HCEC 1CT (cell line): ENCODE data around the gene RPL36A.

Experiments used
- DNase-seq: peaks from one replicate; pipeline ENCODE4 v3.0.0-alpha.2; 2017

Gene RPL36A

DNA sequence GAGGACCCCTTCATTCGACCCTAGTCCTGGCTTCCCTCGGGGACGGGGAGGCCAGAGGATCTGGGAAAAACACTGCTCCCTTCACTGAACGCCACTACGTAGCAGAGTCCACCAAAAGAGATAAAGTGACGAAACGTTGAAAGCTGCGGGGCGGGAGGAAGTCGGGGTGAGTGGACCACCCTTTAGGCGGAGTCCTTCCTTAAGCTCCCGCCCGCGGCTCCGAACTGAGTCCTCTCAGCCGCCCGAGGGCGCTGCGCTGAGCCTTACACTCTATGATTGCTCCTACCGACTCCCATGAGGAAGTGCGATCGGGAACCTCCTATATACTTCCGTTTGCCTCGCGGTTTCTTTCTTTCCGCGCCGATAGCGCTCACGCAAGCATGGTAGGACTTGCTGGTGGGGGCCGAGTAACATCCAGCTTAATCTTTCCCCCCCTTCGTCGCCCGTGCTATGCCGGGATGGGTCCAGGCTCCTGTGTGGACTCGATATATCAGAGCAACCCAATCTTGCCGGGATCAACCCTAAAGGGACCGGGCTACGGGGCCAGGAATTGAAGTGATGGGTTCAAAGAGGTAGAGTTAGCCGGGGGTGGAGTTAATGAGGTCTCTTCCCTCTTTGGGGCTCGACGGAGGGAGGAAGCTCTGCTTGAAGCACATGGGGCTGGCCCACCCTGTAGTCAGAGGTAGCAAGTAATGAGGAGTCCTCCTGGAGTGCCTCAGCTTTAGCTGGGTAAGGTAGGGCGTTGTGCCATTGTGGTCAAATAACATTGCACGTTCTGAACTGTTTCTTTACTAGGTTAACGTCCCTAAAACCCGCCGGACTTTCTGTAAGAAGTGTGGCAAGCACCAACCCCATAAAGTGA, at the start of gene RPL36A:
Gene RPL36A, plus strand, starts transcription at position 348 of the 862 bp plus-strand sequence. Its CDS starts 33 bp downstream, at position 381.
- DNase-seq, result peak; percentile 86

DNA sequence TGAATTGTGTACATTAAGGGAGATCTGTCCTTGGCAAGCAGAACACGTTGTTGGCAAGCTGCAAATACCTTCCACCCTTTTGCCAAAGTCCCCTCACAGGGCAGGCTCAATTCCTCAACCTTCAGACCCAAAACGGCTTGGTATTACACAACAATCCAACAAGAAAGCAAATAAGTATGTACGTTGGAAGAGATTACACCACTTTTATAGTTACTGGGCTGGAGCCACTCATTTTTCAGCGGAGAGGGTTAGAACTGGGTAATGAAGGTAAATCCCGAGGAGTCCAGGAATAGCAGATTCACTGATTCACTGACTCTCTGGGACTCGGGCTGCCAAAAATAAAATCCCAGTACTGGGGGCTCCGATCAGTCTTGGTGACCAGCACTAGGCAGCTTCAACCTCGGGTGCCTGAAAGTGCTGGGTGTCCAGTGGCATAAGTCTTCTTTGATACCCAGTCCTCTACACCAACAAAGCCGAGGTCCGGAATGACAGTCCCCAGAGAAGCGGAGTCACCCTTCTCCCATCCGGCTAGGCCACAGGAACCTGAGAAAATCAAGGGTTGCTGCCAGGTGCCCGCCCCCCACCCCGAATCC, 42.9 kb upstream of the RPL36A start:
- peak; percentile 2 for DNase-seq

DNA sequence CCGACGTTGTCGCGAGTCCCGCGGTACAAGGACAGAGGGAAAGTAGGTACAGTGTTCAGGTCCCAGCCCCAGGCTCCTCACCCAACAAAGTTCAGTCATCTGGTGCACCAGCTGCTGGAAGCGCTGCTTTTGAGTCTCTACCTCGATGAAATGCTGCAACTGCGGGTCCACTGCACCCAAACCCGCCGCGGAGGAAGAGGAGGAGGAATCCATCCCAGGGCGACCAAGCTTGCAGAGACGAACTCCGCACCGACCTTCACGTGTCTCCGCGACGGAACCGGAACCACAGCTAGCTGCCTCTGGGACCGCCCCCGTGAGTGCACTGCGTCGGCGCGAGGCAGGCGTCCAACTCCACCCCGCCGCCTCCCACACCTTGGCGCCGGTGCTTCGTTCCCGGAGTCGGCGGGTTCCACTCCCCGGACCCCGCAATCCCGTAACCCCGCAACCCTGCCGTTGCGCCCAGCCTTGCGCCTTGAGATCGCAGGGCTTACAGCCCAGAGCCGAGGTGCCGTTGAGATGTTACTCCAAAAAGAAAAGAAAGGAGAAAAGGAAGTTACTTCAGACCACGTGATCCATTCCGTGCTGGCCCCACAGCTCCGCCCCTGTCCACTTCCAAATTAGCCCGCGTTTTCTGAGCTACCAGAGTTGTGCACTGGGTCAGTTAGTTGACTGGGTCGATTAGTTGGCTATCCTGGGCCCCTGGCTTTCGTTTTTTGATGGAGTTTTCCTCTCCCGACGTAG, 42.2 kb upstream of the RPL36A start, which contains the start of gene TIMM8A:
Gene TIMM8A, minus strand, starts transcription at position 291 of the 741 bp plus-strand sequence. Its CDS starts 78 bp downstream, at position 213.
- peak; percentile 64 for DNase-seq

DNA sequence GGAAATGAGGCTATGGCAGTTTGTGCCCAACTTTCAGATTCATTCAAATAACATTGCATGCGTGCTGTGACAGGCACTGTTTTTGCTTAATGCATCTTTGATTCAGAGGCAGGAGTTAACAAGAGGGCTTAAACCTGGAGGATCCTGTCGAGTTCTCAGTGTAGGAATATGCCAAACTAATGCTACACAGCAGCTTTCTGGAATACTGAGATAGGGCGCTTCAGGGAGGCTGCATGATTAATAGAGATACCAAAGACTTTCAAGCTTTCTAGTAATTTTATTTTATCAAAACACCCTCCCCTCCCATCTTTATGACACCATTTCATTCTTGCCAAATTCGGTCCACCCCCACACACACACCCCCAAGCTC, 41.6 kb upstream of the RPL36A start:
- no peak for DNase-seq

DNA sequence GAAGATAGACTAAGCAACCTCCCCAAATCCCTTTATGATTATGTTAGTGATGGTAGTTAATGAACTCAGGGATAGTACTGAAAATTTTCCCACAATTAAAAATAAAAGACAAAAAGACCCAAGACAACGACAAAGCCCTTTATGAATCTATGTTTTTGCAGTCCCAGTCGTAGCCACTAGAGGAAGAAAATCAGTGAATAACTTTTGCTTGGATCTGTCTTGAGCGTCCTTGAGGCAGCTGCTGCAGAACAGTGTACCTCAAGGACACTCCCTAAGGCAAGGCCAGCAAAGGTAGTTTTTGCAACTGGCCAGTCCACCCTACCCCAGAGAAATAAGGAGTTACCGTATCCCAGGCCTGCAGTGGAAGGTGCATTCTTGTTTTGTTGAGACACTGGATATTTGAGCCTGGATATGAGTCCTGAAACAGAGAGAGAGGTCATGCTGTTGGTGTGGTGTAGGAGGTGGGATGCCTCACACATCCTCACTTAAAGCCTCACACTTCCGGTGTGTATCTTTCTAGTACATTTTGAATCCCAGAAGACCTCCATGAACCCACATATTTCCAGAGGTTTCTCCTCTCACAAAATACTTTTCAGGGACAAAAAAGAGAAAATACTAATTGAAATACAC, 33.5 kb upstream of the RPL36A start:
- no peak for DNase-seq

DNA sequence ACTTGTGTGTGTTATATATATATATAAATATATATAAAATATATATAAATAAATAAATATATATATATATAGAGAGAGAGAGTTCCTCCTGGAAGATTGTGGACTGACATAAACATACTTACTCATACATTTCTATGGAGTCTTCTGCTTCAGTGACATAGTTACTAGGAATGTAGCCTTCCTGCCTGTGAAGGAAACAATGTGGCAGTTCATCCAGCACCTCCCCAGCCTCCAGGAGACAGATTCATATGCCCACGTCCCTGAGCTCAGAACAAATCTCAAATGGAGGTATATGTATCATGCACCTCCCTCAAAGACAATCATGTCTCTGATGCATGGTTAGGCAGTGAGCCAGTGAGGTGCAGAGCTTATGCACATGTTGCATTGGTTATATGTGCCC, 30.8 kb upstream of the RPL36A start:
- DNase-seq, result peak; percentile 15

DNA sequence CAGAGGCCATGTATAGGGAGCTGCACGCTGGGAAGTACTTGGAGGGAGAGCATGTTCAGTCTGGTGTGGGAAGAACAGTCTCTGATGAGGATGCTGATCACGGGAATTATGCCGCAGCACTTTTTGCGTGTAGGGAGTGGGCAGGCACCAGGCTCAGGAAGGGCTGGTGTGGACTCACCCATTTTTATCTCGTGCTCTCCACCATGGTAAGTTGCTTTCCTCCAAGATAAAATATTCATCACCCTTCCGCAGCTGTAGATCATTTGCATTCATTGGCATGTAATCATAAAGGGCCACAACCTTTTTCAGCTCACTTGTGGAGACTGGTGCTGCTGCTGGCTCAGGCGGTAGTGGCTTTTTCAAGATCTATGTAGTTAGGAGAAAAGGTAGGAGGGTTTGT, 30.4 kb upstream of the RPL36A start:
- DNase-seq, result no peak

DNA sequence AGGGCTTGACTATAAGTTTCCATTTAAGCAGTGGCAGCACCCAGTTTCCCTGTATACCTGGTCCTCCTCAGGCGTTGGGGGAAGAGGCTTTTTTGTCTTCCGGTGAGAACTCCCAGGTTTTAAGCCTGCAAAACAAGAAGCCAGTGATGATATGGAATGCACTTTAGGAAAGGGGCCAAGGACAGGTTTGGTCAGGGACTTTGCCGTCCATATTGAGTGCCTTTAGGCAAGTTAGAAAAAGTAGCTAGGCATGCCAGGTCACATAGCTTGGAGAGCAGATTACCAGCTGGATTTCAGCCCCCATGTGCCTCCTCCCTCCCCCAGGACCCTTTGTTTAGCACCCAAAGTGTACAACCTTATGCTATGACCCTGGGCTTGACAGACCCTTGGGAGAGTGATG, 28.7 kb upstream of the RPL36A start:
- no peak for DNase-seq

DNA sequence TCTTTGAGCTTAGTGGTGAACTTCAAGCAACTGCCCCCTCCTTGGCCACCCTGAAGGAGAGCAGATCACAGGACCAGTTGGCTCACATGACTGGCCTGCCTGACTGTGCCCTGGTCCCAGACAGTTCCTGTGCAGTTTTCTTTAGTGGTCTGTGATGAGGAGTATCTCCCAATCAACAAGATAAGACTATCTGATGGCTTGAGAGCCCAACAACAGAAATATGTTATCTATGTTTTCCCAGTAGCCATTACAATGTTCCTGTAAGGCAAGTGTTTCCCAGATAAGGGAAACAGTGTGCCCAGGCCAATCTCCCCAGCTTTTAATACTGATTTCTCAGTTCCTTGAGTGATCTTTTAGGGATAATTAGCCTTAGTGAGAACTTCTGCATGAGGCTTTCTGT, 28.1 kb upstream of the RPL36A start:
- no peak for DNase-seq

DNA sequence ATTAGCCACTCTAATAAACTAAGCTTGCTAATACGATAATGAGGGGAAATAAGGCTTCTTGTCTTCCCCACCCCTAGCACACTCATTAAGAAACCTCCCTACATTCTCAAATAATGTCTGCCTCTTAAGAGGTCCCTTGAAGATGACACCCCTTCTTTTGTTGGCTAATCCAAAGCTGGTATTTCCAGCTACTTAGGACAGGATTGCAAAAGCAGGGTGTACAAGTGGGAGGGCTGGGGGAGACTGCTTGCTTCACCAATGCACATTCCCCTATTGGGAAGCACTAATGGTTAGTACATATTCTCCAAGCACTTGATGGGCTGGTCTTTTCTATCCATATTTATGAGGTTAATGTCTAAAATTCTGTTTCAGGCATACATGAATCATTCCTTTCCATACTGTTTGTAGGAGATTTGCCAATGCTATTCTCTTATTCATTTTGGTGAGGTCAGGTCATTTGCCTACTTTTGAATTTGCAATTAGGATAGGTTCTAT, 25.5 kb upstream of the RPL36A start:
- no peak for DNase-seq

DNA sequence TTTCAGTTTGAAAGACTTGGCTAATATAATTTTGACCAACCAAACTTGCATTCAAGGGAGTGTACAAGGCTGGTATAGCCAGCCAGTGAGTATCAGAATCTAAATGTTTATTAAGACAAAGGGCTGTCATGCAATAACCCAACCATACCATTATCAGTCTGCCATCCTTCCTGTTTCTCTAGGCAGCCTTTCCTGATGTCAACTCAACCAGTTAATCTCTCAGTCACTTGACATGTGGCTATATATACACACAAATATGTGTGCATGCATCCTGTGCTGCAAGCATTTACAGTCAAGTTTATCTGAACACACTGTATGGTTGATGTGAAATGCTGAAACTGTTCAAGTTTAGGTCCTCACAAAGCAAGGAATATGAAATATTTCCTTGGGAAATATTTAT, 22.0 kb upstream of the RPL36A start:
- DNase-seq, result no peak

DNA sequence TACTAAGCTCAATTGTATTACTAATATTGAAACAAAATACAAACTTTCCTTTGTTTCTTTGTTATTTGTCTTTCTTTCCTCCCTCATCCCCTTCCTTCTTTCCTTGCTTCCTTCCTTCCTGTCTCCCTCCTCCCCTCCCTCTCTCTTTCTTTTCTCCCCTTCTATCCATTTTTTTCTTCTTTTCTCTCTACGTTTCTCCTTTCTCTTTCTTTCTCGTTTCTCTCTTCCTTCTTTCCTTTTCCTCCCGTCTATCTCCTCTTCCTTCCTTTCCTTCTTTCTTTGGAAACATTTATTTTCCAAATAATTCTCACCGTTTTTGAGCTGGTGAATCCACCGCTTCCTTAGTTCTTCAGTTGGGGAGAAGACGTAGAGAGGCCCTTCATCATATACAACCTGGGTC, 21.1 kb upstream of the RPL36A start:
- no peak for DNase-seq

DNA sequence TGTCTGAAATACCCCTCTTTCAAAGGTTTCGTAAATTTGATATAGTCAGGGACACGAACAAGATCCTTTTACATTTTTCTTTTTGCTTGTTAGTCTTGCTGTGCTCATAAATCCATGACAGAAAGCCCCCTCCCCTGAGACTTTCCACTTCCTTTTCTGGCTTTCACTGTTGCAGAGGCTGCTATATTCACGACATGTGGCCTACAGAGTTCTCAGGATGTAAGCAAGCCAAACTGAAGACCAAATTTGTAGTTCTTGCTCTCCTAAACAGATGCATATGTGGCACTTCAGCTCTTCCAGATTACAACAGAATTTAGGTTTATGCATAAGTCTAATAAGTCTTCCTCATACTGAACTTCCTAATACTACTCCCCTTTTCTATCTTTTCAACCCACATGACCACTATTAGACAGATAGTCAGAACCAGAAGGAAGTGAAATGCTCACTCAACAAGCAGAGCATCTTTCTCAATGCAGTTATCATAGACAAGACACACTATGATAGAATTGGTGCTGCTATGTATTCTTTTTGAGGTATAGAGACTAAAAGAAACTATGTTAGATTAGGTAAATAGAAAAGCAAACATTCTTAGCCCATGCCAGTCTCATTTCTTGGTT, 19.8 kb upstream of the RPL36A start:
- DNase-seq, result no peak

DNA sequence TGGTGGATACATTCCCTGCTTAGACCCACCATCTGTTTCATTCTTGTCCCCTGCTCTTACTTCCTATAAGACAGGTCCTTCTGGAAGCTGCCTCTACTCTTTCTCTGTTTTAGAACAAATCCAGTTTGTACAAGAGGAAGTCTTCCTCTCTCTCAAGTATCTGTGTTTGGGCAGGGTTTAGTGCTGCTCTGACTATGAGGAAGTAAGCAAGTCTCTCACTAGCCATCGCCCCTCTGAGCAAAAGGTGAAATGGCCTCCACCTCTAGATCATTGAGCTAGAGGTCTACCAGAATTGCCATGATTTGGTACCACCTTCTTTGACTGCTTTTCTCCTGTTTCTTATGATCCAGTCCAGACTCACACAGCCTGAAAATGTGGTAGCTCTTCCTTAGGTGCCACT, 13.3 kb upstream of the RPL36A start:
- no peak for DNase-seq

DNA sequence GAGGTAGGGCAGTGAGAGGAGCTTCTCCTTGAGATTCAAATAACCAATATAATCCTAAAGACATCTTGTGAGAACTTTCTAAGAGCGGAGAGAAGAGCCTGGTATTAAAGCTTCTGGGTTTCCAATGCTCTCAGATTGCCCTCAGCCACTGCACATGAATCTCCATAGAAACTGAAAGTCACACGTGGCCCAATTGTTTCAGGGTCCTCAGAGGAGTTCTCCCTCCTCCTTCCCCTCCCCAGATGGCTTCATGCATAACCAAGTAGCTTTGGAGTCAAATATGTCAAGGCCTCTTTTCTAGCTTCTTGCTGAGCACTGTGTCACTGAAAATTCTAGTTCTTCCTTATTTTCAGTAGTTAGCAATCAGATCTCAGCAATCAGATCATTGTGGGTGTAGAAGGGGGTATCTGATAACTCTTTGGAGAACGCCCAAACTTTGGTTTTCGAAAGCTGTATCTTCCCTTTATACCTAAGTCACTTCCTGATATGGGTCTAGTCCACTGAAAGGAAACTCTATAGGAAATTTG, 7.1 kb upstream of the RPL36A start:
- no peak for DNase-seq

DNA sequence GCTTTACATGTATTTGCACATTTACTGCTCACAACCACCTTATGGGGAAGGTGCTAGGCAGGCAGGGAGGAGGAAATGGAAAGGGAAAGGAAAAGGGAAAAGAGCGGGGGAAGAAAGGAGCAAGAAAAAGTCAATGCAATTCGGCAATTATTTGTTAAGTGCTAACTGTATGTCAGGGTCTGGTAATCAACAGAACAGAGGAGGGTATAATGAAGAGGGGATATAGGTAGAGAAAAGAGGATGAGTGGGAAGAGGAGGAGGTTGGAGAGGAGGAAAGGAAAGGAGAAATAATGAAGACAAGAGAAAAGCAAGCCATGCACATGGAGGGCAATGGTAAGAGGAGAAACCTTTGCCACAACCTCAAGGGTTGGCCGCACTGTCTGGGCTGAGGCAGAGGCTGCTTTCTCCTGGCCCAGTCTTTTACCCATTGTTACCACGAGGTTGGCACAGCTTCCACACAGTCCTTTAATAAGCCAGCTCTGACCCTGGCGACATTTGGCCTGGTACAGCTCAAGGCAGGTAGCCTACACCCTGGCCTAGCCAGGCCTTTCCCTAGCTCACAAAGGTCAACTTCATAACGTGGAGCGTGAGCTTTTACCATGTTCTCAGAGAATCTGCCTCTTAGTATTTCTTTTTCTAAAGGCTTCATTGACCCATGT, 5.7 kb upstream of the RPL36A start:
- DNase-seq, result no peak

DNA sequence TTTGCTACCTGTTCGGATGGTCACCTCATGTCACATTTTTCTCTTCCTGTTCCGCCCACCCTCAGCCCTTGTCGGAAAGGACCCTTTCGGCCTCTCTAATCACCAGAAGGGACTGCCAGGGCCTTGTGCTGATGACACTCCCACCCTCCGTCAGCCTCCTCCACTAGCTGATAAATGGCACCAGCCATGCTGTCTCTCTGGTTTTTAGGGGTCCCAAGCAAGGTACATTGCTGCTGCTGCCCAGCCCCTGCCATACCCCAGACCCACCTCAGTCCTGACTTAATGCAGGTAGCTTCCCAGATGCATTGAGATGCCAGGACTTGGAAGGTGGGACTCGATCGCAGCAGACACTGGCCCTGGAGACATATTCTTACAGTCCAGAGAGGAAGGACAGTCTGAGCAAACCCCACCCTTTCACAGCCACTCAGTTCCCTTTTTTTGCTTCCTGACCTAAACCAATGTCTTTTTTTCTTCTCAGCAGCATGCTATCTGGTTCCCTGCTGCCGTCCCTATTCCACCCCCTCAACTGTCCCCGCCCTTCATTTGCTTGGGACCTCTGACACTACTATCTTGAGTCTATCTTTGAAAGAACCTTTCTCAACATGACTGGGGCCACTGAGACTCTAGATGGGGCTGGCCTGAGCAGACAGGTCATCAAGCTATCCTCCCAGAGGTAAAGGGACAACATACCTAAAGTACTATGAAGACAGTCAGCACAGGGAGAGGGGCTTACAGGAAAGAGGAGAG, 4.8 kb upstream of the RPL36A start, which contains the start of gene BTK:
Gene BTK, minus strand, starts transcription at position 397 of the 747 bp plus-strand sequence. CDS start 10,907 bp downstream, outside the sequence.
- no peak for DNase-seq

DNA sequence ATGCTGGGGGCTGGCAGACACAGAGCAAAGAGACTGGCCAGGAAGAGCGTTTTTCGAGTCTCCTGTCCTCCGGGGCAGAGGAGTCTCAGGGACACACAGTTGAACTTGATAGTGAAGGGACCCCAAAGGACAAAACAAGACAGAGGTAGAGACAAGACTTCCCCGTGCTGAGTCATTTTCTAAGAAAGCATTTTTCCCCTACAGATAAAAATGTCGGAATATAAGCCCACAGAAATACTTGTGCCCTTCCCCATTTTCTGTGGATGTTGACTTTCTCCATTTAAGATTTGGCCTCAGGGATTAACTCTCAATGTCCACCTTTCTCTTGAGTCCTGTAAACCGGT, 4.3 kb upstream of the RPL36A start:
- no peak for DNase-seq

DNA sequence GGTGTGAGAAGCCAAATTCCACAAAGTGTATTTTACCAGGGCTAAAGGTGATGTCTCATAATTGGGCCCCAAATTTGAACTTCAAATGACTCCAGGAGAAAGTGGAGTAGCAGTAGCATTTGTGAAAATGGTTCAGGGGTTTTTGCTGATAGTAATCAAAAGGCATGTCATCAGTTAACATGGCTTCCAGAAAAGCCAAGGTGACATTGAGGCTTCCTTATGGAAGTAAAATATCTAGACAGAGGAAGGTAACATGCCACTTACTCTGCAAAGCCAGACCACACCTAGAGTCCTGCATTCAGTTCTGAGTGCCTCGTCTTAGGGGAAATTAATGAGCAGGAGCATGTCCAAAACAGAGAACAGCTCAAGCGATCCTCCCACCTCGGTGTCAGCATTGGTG, 2.2 kb upstream of the RPL36A start:
- no peak for DNase-seq

DNA sequence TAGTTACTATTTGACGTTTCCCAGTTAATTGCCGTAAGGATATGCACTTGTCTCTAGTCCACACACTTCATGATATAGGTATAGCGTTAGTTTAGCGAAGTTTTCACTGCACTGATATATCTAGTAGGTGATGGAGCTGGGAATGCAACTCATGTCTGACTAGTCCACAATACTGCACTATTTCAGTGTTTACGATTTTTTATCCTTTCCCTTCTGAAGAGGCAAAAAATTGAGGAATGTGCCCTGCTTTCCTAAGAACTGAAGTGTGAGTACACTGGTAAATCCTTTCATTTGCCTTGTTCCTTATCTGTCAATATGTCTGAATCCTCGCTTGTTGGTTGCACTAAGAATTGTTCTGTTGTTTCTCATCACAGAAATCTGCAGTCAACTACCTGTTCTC, 1.0 kb downstream of the RPL36A start:
- DNase-seq, result no peak
